ENCODE data around the gene TRIO.
A peak's percentile ranks its signal among the peaks of the same experiment; 100 is the strongest.

The TRIO gene

GRCh38 chr5:14247054-14247386 lies 103.9 kb downstream of the TRIO start:
- DNase-seq (ENCODE audit: low read depth in 2 of 2) = no peak

DNA sequence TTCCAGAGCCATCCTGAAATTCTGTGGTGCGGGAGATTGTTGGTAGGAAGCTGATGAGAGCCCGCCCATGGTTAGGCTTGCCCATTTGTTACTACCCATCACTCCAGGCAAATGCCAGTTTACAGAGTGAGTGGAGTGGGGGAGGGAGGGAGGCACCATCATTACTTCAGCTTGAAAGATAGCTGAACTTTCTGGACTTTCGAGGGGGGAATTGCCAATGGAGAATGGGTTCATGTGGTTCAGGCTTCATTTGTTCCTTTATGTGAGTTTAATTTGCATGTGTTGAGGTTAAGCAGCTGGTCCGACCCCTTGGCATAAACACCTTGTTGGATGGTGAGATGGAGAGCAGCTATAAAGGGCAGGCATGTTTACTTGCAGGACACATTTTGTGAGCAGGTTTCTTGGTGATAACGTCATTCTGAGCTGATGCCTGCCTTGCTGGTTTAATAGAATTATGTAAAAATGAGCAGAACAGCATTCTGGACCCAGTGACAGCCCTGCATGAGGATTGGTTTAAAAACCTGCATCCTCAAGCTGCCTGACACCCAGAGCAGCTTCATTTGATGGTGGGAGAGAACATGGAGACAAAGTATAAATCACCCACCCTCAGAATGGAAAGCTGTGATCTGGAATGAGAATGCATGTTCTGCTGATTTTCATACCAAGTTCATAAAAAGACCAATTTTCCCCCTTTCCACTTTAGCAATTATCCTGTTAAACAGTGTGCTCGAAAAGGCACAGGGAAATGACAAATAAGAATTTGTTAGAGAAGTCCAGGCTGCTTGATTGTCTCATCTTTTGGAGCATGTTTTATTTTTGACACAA lies 106.3 kb downstream of the TRIO start:
- no peak for DNase-seq (ENCODE audit: low read depth in 2 of 2)

GRCh38 chr5:14250084-14250695 lies 107.0 kb downstream of the TRIO start:
- no peak for DNase-seq (ENCODE audit: low read depth in 2 of 2)

- no peak for DNase-seq (ENCODE audit: low read depth in 2 of 2)
Measured at GRCh38 chr5:14250748-14251701, 107.9 kb downstream of the TRIO start.

DNA sequence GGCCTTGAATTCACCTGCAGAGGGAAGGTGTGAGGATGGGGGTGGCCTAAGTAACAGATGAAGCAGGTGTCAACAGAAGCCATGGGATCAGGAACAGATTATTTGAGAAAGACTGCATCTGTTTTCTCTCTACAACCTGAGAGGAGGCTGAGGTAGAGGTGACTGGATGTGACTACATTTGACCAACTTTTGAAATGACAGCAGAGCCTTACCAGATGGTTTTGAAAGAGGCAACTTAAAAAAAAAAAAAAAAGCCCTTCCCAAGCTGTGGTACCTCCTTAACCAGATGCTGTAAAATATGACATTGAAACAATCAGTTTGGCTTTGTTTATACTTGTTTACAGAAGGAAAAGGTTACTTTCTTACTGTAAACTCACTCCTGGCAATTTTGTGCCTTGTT lies 108.6 kb downstream of the TRIO start:
- DNase-seq (ENCODE audit: low read depth in 2 of 2) = no peak

DNA sequence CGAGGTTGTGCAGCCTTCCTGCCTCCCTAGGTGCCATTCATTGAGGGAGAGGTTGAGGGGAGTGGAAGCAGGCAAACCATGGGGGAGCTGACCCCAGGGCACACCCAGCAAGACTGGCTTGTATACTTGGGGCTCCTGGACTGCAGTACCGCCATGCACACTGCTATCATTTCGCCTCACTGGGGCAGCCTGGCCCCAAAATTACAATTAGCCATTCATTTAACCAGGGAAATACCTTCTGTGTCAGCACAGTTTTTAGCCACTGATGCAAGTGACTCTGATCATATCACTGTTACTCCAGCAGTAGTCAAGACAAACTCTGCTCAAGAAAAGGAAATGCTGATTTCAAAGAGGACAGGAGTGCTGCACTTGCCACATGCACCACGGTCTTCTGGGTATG lies 109.7 kb downstream of the TRIO start:
- DNase-seq (ENCODE audit: low read depth in 2 of 2) = no peak

GRCh38 chr5:14254686-14255085 lies 111.5 kb downstream of the TRIO start:
- no peak for DNase-seq (ENCODE audit: low read depth in 2 of 2)

DNA sequence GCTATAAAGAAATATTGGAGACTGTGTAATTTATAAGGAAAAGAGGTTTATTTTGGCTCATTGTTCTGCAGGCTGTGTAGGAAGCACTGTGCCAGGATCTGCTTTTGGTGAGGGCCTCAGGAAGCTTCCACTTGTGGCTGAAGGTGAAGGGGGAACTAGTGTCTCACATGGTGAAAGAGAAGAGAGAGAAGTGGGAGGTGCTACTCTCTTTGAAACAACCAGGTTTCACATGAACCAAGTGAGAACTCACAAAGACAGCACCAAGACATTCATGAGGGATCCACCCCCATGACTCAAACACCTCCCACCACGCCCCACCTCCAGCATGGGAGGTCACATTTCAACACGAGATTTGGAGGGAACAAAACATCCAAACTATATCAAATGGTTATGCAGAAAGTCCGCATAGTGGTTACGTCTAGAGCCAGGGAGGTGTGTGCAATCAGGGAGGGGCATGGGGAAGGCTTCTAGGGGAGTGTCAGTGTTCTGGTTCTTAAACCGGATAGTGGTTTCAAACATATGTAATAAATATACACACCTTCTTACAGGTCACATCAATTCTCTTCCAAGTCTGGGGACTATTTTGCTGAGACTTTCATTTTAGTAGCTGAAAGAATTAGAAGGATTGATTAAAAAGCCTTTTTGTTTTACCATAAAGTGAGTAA lies 113.0 kb downstream of the TRIO start:
- DNase-seq (ENCODE audit: low read depth in 2 of 2) = no peak

- no peak for DNase-seq (ENCODE audit: low read depth in 2 of 2)
Measured at GRCh38 chr5:14256756-14257393, 113.7 kb downstream of the TRIO start.

DNA sequence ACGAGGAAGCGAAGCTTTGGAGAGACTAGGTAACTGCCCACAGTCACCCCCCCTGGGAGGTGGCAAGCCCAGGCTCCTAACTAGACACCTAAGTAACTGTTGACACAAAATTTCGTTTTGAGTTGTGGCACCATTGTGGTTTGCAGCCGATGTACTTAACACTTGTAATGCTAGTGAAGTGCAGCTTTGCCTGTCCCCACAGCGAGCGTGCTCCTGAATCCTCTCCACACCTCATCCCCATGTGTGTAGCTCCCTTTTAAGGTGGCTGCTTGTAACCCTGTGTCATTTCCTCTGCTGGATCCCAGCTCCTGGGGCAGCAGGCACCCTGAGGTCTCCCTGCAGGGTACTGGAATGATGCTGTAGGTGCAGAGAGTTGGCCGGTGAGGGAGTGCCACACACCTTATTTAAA lies 114.9 kb downstream of the TRIO start:
- no peak for DNase-seq (ENCODE audit: low read depth in 2 of 2)

DNA sequence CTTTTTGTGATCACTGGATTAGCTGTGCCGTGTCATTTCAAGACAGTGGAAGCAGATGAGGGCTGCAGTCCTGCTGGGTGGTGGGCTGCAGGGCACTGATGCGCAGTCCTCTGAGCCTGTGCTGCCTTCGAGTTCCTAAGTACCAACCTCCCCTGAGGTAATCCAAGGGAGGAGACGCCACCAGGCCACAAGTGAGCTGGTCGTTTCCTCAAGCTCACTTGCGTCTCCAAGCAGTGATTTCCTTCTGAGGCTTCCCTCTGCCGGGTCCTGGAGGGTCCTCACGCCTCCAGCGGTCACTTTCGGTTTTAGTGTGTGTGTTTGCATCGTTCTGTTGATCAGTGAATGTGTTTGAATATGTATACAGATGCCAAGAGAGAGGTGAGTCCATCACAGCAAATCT lies 115.7 kb downstream of the TRIO start:
- no peak for DNase-seq (ENCODE audit: low read depth in 2 of 2)

GRCh38 chr5:14260637-14261036 lies 117.5 kb downstream of the TRIO start:
- no peak for DNase-seq (ENCODE audit: low read depth in 2 of 2)

DNA sequence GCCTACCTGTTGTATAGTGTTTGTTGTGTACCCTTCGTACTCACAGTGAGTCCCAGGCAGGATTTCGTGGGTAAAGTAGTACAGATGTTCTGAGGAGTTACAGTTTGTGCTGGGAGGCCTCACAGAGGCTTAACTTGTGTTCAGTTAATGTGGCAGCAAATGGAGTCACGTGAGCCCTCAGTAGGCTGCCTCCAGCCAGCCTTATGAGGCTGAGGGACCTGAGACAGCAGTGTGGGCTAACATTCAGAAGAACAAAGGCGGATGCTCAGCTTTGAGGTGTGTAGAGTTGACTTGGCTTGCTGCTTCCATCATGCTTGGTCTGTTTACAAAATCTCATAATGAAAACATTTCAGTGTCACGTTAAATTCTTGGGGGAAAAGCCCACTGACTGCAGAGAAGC lies 118.1 kb downstream of the TRIO start:
- DNase-seq (ENCODE audit: low read depth in 2 of 2) = no peak

GRCh38 chr5:14261856-14262611 lies 118.9 kb downstream of the TRIO start:
- DNase-seq (ENCODE audit: low read depth in 2 of 2) = no peak

DNA sequence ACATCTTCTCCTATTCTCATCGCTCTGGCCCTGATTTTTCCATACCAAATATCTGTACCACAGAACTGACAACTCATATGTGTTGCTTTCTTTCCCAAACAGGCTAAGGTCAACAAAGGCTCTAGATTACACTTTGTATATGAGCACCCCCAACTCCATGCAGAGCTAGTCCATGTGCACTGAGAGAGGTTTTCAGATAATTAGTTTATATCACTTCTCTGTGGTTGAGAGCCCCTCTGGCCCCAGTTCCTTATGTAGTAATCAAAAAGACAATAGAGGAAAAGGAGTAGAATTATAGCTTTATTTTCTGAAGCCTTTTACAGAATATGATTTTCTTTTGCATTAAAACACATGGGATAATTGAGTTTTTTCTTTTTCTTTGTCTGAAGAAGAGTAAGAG lies 120.0 kb downstream of the TRIO start:
- no peak for DNase-seq (ENCODE audit: low read depth in 2 of 2)

GRCh38 chr5:14263699-14264098 lies 120.6 kb downstream of the TRIO start:
- no peak for DNase-seq (ENCODE audit: low read depth in 2 of 2)

GRCh38 chr5:14264605-14265316 lies 121.6 kb downstream of the TRIO start:
- DNase-seq (ENCODE audit: low read depth in 2 of 2) = peak; percentile 61 to 74

DNA sequence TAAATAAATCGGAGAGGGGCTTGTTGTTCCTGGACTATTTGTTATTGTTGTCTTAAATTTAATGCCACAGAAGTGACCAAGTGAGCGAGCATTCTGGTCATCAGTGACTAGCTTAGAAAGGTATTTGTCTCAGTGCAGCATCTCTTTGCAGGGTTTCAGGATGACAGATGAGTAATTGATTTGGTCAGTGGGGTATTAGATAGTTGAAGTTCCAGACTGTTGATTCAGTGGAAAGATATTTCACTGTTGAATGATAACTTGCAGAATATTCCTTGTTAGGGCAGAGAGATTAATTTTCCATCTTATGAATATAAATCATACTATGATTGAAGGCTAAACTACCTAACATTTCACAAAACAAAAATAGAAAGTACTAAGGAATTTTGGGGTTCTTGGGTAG lies 122.4 kb downstream of the TRIO start:
- DNase-seq (ENCODE audit: low read depth in 2 of 2) = no peak

- DNase-seq (ENCODE audit: low read depth in 2 of 2) = no peak
Measured at GRCh38 chr5:14266171-14266570, 123.0 kb downstream of the TRIO start.

DNA sequence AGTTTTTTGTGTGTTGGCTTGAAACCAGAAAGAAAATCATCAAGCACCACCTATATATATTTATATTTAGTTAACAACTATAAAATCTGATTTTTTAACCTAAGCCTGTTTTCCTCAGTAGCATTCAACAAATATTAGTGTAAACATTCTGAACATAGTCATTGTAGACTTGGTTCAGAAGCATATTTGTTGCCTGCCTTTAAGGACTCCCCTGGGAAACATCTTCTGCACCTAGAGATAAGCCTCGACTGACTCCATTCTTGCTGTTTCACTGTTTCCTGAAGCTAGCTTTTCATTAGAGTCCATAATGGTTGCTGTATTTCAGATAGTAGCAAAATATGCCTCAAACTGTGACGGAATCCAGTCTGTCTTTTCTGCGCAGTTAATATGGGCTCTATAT lies 123.5 kb downstream of the TRIO start:
- DNase-seq (ENCODE audit: low read depth in 2 of 2) = no peak

Measured in stimulated activated CD8-positive, alpha-beta memory T cell treated with anti-CD3 and anti-CD28 coated beads, Interleukin-15, amount 100 ng/mL, for 48 hours (primary cell).